IMR-90 (cell line): ENCODE data around the gene DNAJC5. TPM values are rescaled to one million over a fixed set of nuclear protein-coding genes. Genes with fewer than 3 reads are reported as not detected.

Experiments used
- ATAC-seq: fragments of 200-7000 bp; cut with Tn5 transposase; 2 replicates; pipeline ENCODE4 v1.9.1; 2020; ENCODE audit warnings: low read depth, mild to moderate bottlenecking, moderate library complexity
- BruUV-seq: library from RNA; stranded (reverse); fragments of 400-500 nt; replicated peaks from 2 replicates; lab custom pipeline; 2021; lab: Mats Ljungman, UMichigan
- CTCF ChIA-PET: fragments of 300-600 bp; formaldehyde crosslinking; extraction: SDS; loops from one replicate; lab custom pipeline; 2021; ENCODE audit warnings: antibody characterized with exemption; lab: Yijun Ruan, JAX
- POLR2A ChIA-PET: fragments of 300-600 bp; sonication (Branson Sonifier 250); formaldehyde crosslinking; loops from one replicate; lab custom pipeline; 2022; ENCODE audit warnings: antibody characterized with exemption; ENCODE audit not compliant: unreplicated experiment; lab: Charles Lee
- DNase-seq: peaks from one replicate; pipeline ENCODE4 v3.0.0; 2013
- H2AFZ ChIP-seq: replicated peaks from 2 replicates; pipeline ENCODE3; 2013; ENCODE audit warnings: low read length, mild to moderate bottlenecking; ENCODE audit not compliant: poor library complexity
- H2AK5ac ChIP-seq: 2 replicates; pipeline ENCODE4 v1.6.1; 2013; ENCODE audit warnings: low read depth, low read length, inconsistent platforms
- H2AK9ac ChIP-seq: replicated peaks from 2 replicates; pipeline ENCODE3; 2013; ENCODE audit warnings: mild to moderate bottlenecking, low read depth, low read length, moderate library complexity; ENCODE audit not compliant: poor library complexity
- H2BK120ac ChIP-seq: 2 replicates; pipeline ENCODE4 v1.6.1; 2013; ENCODE audit warnings: low read depth, low read length, inconsistent platforms
- H2BK15ac ChIP-seq: 3 replicates; pipeline ENCODE4 v1.6.1; 2013; ENCODE audit warnings: low read depth, low read length, inconsistent platforms
- H2BK20ac ChIP-seq: 2 replicates; pipeline ENCODE4 v1.6.1; 2013; ENCODE audit warnings: low read depth, mild to moderate bottlenecking, inconsistent platforms, low read length, moderate library complexity
- H2BK5ac ChIP-seq: 2 replicates; pipeline ENCODE4 v1.6.1; 2013; ENCODE audit warnings: mild to moderate bottlenecking, low read depth, low read length, inconsistent platforms; ENCODE audit not compliant: poor library complexity, severe bottlenecking
- H3K14ac ChIP-seq: replicated peaks from 2 replicates; pipeline ENCODE4 v1.6.1; 2013; ENCODE audit warnings: low read depth, low read length, inconsistent platforms
- H3K18ac ChIP-seq: 2 replicates; pipeline ENCODE4 v1.6.1; 2013; ENCODE audit warnings: low read depth, low read length, control low read depth
- H3K23ac ChIP-seq: 2 replicates; pipeline ENCODE4 v1.6.1; 2013; ENCODE audit warnings: low read depth, low read length, inconsistent platforms
- H3K27ac ChIP-seq: 2 replicates; pipeline ENCODE4 v1.5.1; 2013; ENCODE audit warnings: mild to moderate bottlenecking, control low read depth, low read length; ENCODE audit not compliant: insufficient read depth
- H3K27me3 ChIP-seq: 2 replicates; pipeline ENCODE4 v1.6.1; 2013; ENCODE audit warnings: low read length; ENCODE audit not compliant: control insufficient read depth, insufficient read depth
- H3K36me3 ChIP-seq: 2 replicates; pipeline ENCODE4 v1.6.1; 2013; ENCODE audit warnings: low read length, mixed read lengths; ENCODE audit not compliant: control insufficient read depth, insufficient read depth
- H3K4ac ChIP-seq: 2 replicates; pipeline ENCODE4 v1.6.1; 2013; ENCODE audit warnings: low read depth, low read length, inconsistent platforms
- H3K4me1 ChIP-seq: 2 replicates; pipeline ENCODE4 v1.6.1; 2013; ENCODE audit warnings: low read length, mixed read lengths; ENCODE audit not compliant: control insufficient read depth, insufficient read depth
- H3K4me2 ChIP-seq: 2 replicates; pipeline ENCODE4 v1.6.1; 2013; ENCODE audit warnings: low read depth, mild to moderate bottlenecking, control low read depth, low read length, moderate library complexity
- H3K4me3 ChIP-seq: 2 replicates; pipeline ENCODE4 v1.5.1; 2013; ENCODE audit warnings: low read depth, mild to moderate bottlenecking, control low read depth, low read length, moderate library complexity; ENCODE audit not compliant: insufficient read depth
- H3K56ac ChIP-seq: 2 replicates; pipeline ENCODE4 v1.6.1; 2013; ENCODE audit warnings: low read length, inconsistent platforms; ENCODE audit not compliant: insufficient read depth; ENCODE audit errors: extremely low read depth
- H3K79me1 ChIP-seq, 2 experiments: 2 replicates each; pipeline ENCODE4 v1.6.1; 2013; ENCODE audit warnings: low read length in 2 of 2, inconsistent platforms in 1 of 2, low read depth in 1 of 2
- H3K9ac ChIP-seq: 2 replicates; pipeline ENCODE4 v1.6.1; 2013; ENCODE audit warnings: low read depth, low read length, control low read depth
- H3K9me1 ChIP-seq: 2 replicates; pipeline ENCODE4 v1.6.1; 2013; ENCODE audit warnings: low read length, inconsistent platforms; ENCODE audit not compliant: insufficient read depth
- H3K9me3 ChIP-seq: 2 replicates; pipeline ENCODE4 v1.6.1; 2013; ENCODE audit warnings: low read length; ENCODE audit not compliant: control insufficient read depth, insufficient read depth
- H4K20me1 ChIP-seq: 2 replicates; pipeline ENCODE4 v1.6.1; 2013; ENCODE audit warnings: low read length, inconsistent platforms; ENCODE audit not compliant: insufficient read depth
- H4K5ac ChIP-seq: 2 replicates; pipeline ENCODE4 v1.6.1; 2013; ENCODE audit warnings: mild to moderate bottlenecking, low read depth, low read length, control low read depth
- H4K8ac ChIP-seq, 2 experiments: 2 replicates each; pipeline ENCODE4 v1.6.1; 2013; ENCODE audit warnings: low read depth in 2 of 2, low read length in 2 of 2, control low read depth in 1 of 2, inconsistent platforms in 1 of 2
- H4K91ac ChIP-seq: 2 replicates; pipeline ENCODE4 v1.6.1; 2013; ENCODE audit warnings: low read depth, low read length, inconsistent platforms; ENCODE audit not compliant: insufficient read depth
- BHLHE40 ChIP-seq: fragments of 150-350 bp; IDR thresholded peaks from 2 replicates; pipeline ENCODE4 v1.6.1; 2016; ENCODE audit warnings: mild to moderate bottlenecking, low read depth, low read length
- CHD1 ChIP-seq: IDR thresholded peaks from 2 replicates; pipeline ENCODE4 v1.6.1; 2012; ENCODE audit warnings: low read depth, low read length, improper control_type of control experiment
- MAFK ChIP-seq: IDR thresholded peaks from 2 replicates; pipeline ENCODE4 v1.6.1; 2012; ENCODE audit warnings: low read depth, low read length, improper control_type of control experiment
- MAZ ChIP-seq: IDR thresholded peaks from 2 replicates; pipeline ENCODE4 v1.6.1; 2012; ENCODE audit warnings: low read depth, mild to moderate bottlenecking, low read length, improper control_type of control experiment, moderate library complexity, borderline replicate concordance
- MXI1 ChIP-seq: IDR thresholded peaks from 2 replicates; pipeline ENCODE4 v1.6.1; 2012; ENCODE audit warnings: low read depth, mild to moderate bottlenecking, low read length, moderate library complexity, borderline replicate concordance
- SMC3 ChIP-seq: fragments of 150-350 bp; IDR thresholded peaks from 2 replicates; pipeline ENCODE4 v1.6.1; 2016; ENCODE audit warnings: low read depth, mild to moderate bottlenecking, antibody characterized with exemption, low read length, moderate library complexity
- WGBS, 2 experiments: methylation state at CpG; one replicate each; pipeline versions ENCODE4 v1.1.5 to v1.1.7; 2013; ENCODE audit warnings: missing lambda C conversion rate in 2 of 2; ENCODE audit not compliant: insufficient read length in 1 of 2; ENCODE audit errors: extremely low coverage in 2 of 2; 5-methylcytosine and 5-hydroxymethylcytosine counted together
- dilution Hi-C: fragments of 300-500 bp; cut with HindIII; formaldehyde crosslinking; loops from one replicate; pipeline ENCODE4 v1.14.3; 2018; ENCODE audit warnings: low sequenced_read_pairs; ENCODE audit not compliant: unreplicated experiment
- in situ Hi-C: fragments of 300-500 bp; cut with MboI; formaldehyde crosslinking; loops from 3 replicates; pipeline ENCODE4 v1.14.3; 2019; ENCODE audit warnings: low sequenced_read_pairs, inconsistent platforms, mixed read lengths
- intact Hi-C: fragments of 100-400 bp; cut with micrococcal nuclease; formaldehyde crosslinking; loops from 2 replicates; pipeline ENCODE4 v1.10.0; 2022
- polyA plus RNA-seq, 3 experiments: library from polyadenylated mRNA; depleted of rRNA; stranded (reverse); fragments of >200 nt; gene quantifications; 2 replicates each; pipeline ENCODE4 v1.2.3, GENCODE V29; 2012; ENCODE audit warnings: low replicate concordance in 1 of 3
- total RNA-seq: library from RNA; depleted of rRNA; stranded (reverse); fragments of >200 nt; gene quantifications from 2 replicates; pipeline ENCODE4 v1.2.3, GENCODE V29; 2012
- TF ChIP-seq, protein P1 (sequence below): conservative IDR thresholded peaks from 2 replicates; pipeline ENCODE4 v1.5.1; 2012; ENCODE audit warnings: mild to moderate bottlenecking, low read depth, low read length, improper control_type of control experiment

The DNAJC5 gene
- total and polyA plus RNA-seq, 2 of the 4 experiments (the other 2 are of a cell fraction), result 35.6 to 45.2 TPM

DNA sequence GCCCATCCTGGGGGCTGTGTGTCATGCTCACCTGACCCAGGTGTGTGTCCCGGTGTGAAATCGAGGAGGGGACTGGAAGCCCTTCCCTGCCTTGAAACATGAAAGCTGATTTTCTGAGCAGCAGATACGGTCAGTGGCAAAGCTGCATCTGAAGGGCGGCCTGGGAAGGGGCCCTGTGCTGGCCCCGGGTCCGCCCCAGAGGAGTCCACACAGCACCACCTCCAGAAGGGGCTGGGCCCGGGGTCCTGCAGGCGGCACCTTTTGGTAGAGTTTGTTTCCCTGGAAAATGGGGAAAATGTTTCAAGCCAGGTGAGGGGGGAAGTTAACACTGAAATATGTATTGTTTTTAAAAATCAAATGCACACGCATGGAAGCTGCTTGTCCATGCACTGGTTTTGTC is 40.5 kb downstream of the DNAJC5 start:
- no TSS peak for BruUV-seq

More for the DNA sequence above, 40.5 kb downstream of the DNAJC5 start:
- Histone ChIP-seq H3K4ac (no peak overlapping the region), H4K20me1 (peaks cover 55% of the 10 kb centered on the region), H3K9me1 (peaks cover 12% of the 10 kb centered on the region; the same call in 1 of the 2 replicates), H2AK9ac (no peak overlapping the region), H3K23ac (no peak overlapping the region), H3K4me2 (no peak overlapping the region), H2BK5ac (no peak overlapping the region), H2BK20ac (no peak overlapping the region), H3K18ac (no peak overlapping the region), H4K8ac (no peak overlapping the region), H3K79me1 (peaks cover 32 to 57% of the 10 kb centered on the region in 2 experiments), H3K36me3 (peaks cover 58% of the 10 kb centered on the region), H2AK5ac (no peak overlapping the region), H3K14ac (no peak overlapping the region), H3K27me3 (no peaks in the 10 kb centered on the region), H3K27ac (no peak overlapping the region), H3K4me3 (no peak overlapping the region), H4K91ac (no peak overlapping the region), H3K4me1 (no peaks in the 10 kb centered on the region), H2BK15ac (no peak overlapping the region), H3K9me3 (no peaks in the 10 kb centered on the region), H3K56ac (no peak overlapping the region), H2BK120ac (no peak overlapping the region), H2AFZ (no peak overlapping the region), H3K9ac (no peak overlapping the region), H4K5ac (no peak overlapping the region)
- DNase-seq (no peak), ATAC-seq (no peak)
- CTCF ChIA-PET, result no interaction called here
- POLR2A ChIA-PET, result no interaction called here
- TF ChIP-seq SMC3 (no peak), MAFK (no peak), BHLHE40 (no peak), CHD1 (no peak), MAZ (no peak), MXI1 (no peak)
- TF ChIP-seq, protein P1, sequence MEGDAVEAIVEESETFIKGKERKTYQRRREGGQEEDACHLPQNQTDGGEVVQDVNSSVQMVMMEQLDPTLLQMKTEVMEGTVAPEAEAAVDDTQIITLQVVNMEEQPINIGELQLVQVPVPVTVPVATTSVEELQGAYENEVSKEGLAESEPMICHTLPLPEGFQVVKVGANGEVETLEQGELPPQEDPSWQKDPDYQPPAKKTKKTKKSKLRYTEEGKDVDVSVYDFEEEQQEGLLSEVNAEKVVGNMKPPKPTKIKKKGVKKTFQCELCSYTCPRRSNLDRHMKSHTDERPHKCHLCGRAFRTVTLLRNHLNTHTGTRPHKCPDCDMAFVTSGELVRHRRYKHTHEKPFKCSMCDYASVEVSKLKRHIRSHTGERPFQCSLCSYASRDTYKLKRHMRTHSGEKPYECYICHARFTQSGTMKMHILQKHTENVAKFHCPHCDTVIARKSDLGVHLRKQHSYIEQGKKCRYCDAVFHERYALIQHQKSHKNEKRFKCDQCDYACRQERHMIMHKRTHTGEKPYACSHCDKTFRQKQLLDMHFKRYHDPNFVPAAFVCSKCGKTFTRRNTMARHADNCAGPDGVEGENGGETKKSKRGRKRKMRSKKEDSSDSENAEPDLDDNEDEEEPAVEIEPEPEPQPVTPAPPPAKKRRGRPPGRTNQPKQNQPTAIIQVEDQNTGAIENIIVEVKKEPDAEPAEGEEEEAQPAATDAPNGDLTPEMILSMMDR, result no peak
- intact Hi-C loops, result no loop called here
- dilution Hi-C loops, result no loop called here
- in situ Hi-C loops, result no loop called here
- 96% methylated on average over 3 of the region's 9 CpGs; no CpG with 5 or more reads in 1 of the 2 experiments for WGBS, 2 experiments
